Activated CD4-positive, alpha-beta T cell treated with anti-CD3 and anti-CD28 coated beads, Interleukin-2, amount 10 ng/mL, durations not matched to agents 24 days and 14 days (primary cell): ENCODE results near the gene CSNK2A1. TPM values are rescaled to one million over a fixed set of nuclear protein-coding genes. Genes with fewer than 3 reads are reported as not detected.

ENCODE experiments used
- DNase-seq: peaks from one replicate; pipeline ENCODE4 v3.0.0; 2022
- H3K27ac Mint-ChIP-seq: one replicate; pipeline ENCODE4 v1.8.0; 2022; ENCODE audit warnings: mild to moderate bottlenecking, mixed read lengths
- H3K27me3 Mint-ChIP-seq: one replicate; pipeline ENCODE4 v1.8.0; 2022; ENCODE audit warnings: mixed read lengths
- H3K36me3 Mint-ChIP-seq: one replicate; pipeline ENCODE4 v1.8.0; 2022; ENCODE audit warnings: low read depth, mild to moderate bottlenecking, mixed read lengths
- H3K4me1 Mint-ChIP-seq: one replicate; pipeline ENCODE4 v1.8.0; 2021; ENCODE audit warnings: mixed read lengths
- H3K4me3 Mint-ChIP-seq: one replicate; pipeline ENCODE4 v1.8.0; 2022; ENCODE audit warnings: mild to moderate bottlenecking, moderate library complexity, mixed read lengths
- H3K9me3 Mint-ChIP-seq: one replicate; pipeline ENCODE4 v1.8.0; 2021; ENCODE audit warnings: mixed read lengths
- intact Hi-C: fragments of 100-400 bp; cut with micrococcal nuclease; formaldehyde crosslinking; loops from one replicate; pipeline ENCODE4 v1.15.1; 2023
- total RNA-seq: library from RNA; stranded (reverse); gene quantifications from 2 replicates; pipeline ENCODE4 v1.2.3, GENCODE V29; 2022

Gene CSNK2A1
- total RNA-seq, 1 donor from 2014 or later = 179 TPM

DNA sequence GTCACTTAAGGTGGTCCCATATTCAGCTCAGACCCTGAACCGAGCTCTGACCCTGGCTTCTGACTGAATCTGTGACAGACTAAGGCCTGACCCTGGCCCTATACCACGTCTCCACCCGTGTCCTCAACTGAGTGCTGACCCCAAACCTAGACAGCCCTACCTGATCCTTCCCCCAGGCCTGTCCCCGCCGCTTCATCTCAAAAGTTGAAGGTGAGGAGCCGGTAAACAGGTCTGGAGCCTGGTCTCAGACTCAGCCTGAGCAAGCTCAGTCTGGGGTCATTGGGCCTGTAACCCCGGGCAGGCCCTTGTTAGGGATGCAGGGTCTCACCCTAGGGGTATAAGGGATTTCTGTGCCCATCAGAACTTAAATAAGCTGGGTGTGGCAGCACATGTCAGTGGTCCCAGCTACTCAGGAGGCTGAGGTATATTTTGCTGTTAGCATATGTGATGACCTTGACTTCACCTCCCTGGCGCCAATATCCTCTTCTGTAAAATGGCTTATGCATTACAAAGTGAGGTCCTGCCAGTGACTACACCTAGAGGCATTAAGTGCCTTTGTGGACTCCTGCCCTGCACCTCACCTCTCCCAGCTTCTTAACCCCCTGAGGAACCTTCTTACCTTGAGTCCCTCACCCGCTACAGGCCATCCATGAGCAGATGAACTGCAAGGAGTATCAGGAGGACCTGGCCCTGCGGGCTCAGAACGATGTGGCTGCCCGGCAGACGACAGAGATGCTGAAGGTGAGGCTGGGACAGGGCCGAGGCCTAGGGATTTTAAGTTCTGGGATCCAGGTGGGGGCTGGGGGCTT is 115.5 kb downstream of the CSNK2A1 start:
- Mint-ChIP-seq H3K27ac (peak overlapping the region; percentile 71), H3K27me3 (no peaks in the 10 kb centered on the region), H3K9me3 (no peaks in the 10 kb centered on the region), H3K4me1 (peaks cover 45% of the 10 kb centered on the region), H3K36me3 (peaks cover 68% of the 10 kb centered on the region), H3K4me3 (no peak overlapping the region)
- DNase-seq = no peak
- intact Hi-C loops = no loop called here

DNA sequence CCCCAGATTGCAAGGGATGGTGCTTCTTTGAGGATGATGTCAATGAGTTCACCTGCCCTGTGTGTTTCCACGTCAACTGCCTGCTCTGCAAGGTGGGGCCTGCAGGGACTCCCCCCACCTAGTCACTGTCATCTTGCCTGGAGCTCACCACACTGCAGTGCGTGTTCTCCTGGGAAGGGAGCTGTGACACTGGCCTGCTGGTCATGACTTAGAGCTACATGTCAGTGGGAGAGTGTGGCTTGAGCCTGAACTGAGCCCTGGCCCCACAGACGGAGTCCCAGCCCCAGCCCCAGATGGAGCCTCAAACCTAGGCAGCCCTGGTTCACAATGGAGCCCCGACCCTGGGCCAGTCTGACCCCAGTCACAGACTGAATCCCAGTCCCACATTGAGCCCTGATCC is 116.2 kb downstream of the CSNK2A1 start:
- no peak for DNase-seq
- Mint-ChIP-seq H3K27ac (peak overlapping the region; percentile 34), H3K4me3 (no peak overlapping the region), H3K27me3 (no peaks in the 10 kb centered on the region), H3K9me3 (no peaks in the 10 kb centered on the region), H3K4me1 (peaks cover 40% of the 10 kb centered on the region), H3K36me3 (peaks cover 72% of the 10 kb centered on the region)
- intact Hi-C loops = no loop called here

DNA sequence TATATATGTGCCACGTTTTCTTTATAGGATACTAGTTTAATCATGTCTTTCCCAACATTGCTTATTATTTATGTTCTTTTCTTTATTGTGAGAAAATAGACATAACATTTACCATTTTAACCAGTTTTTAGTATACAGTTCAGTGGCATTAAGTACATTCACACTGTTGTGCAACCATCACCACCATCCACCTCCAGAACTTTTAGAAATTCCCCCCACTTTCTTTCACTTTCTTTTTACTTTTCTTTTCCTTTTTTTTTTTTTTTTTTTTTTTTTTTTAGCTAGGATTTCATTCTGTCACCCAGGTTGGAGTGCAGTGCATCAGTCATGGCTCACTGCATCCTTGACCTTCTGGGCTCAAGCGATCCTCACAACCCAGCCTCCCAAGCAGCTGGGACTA is 117.0 kb downstream of the CSNK2A1 start:
- H3K27ac Mint-ChIP-seq = peak overlapping the region; percentile 23
- H3K9me3 Mint-ChIP-seq = no peaks in the 10 kb centered on the region
- peaks cover 79% of the 10 kb centered on the region for H3K36me3 Mint-ChIP-seq
- H3K27me3 Mint-ChIP-seq = no peaks in the 10 kb centered on the region
- no peak for DNase-seq
- peaks cover 40% of the 10 kb centered on the region for H3K4me1 Mint-ChIP-seq
- H3K4me3 Mint-ChIP-seq = no peak overlapping the region
- intact Hi-C loops = no loop called here

Other genes with a start within 250 kb of the CSNK2A1 start
- gene ZCCHC3, start 246.2 kb downstream of the CSNK2A1 start, total RNA-seq = 23.7 and 24.6 TPM in 2 replicates
- 11.0 and 11.2 TPM in 2 replicates for gene SOX12, start 218.2 kb downstream of the CSNK2A1 start, total RNA-seq
- 5.1 and 7.0 TPM in 2 replicates for gene NRSN2, start 196.7 kb downstream of the CSNK2A1 start, total RNA-seq
- 39.3 and 41.1 TPM in 2 replicates for gene TRIB3, start 163.0 kb downstream of the CSNK2A1 start, total RNA-seq
- gene RBCK1, start 135.5 kb downstream of the CSNK2A1 start, total RNA-seq = 128 and 135 TPM in 2 replicates
- 34.3 and 35.4 TPM in 2 replicates for gene TBC1D20, start 81.3 kb downstream of the CSNK2A1 start, total RNA-seq
- gene TCF15, start 66.5 kb upstream of the CSNK2A1 start, total RNA-seq = 0.12 TPM in 1 of 2 replicates, not detected in the other
- 24.1 and 25.5 TPM in 2 replicates for gene SRXN1, start 109.4 kb upstream of the CSNK2A1 start, total RNA-seq
- not detected in 2 replicates for gene SCRT2, start 132.0 kb upstream of the CSNK2A1 start, total RNA-seq
- gene SLC52A3, start 224.7 kb upstream of the CSNK2A1 start, total RNA-seq = not detected in 2 replicates